RCC 7860 (cell line): ENCODE results near the gene PEG3.

Experiments used
- DNase-seq: peaks from one replicate; pipeline ENCODE4 v3.0.0-alpha.2; 2015; ENCODE audit warnings: low spot score
- FAIRE-seq: peaks from 2 replicates; lab custom pipeline; 2012; peaks lifted over from hg19 to GRCh38; lab: Jason Lieb, UNC

PEG3 gene

DNA sequence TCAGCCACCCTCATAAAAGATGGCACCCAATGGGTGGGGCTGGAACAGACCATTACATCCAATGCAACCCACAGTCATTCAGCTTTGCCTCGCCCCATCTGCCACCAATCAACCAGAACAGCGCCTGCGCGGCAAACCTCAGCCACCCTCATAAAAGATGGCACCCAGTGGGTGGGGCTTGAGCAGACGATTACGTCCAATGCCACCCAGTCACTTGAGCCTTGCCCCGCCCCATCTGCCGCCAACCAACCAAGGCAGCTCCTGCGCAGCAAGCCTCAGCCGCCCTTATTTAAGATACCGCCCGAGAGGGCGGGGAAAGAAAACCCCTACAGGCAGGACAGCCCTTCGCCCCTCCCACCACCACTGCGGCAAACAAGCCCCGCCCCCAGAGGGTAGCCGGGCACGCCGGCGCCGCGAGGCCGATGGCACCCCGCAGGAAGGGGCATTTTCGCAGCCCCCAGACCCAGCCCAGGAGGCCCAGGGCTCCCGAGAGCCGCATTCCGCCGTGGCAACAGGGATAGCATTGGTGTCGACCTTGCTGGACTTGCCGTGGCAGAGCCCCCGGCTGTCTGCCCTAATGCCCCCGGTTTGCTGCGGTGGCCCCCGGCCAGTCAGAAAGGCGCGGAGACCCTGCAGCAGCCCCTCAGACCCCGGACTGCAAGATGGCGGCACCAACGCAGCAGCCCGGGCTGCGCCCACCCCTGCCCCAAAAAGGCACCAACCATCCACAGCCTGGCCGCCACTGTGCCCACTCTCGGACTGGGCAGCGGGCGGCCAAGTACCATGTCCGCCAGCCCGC lies 675 bp downstream of the PEG3 start:
- no peak for DNase-seq
- no peak for FAIRE-seq

DNA sequence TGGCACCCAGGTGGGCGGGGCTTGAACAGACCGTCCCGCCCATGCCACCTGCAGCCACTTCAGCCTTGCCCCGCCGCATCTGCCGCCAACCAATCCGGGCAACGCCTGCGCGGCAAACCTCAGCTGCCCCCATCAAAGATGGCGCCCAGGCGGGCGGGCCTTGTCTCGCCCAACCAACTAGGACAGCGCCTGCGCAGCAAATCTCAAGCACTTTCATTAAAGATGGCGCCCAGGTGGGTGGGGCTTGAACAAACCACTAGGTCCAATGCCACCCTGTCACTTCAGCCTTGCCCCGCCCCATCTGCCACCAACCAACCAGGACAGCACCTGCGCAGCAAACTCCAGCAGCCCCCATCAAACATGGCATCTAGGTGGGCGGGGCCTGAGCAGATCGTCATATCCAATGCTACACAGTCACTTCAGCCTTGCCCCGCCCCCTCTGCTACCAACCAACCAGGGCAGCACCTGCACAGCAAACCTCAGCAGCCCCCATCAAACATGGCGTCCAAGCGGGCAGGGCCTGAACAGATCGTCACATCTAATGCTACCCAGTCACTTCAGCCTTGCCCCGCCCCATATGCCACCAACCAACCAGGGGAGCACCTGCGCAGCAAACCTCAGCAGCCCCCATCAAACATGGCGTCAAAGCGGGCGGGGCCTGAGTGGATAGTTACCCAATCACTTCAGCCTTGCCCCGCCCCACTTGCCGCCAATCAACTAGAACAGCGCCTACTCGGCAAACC lies 1.4 kb downstream of the PEG3 start:
- DNase-seq (no peak), FAIRE-seq (no peak)

DNA sequence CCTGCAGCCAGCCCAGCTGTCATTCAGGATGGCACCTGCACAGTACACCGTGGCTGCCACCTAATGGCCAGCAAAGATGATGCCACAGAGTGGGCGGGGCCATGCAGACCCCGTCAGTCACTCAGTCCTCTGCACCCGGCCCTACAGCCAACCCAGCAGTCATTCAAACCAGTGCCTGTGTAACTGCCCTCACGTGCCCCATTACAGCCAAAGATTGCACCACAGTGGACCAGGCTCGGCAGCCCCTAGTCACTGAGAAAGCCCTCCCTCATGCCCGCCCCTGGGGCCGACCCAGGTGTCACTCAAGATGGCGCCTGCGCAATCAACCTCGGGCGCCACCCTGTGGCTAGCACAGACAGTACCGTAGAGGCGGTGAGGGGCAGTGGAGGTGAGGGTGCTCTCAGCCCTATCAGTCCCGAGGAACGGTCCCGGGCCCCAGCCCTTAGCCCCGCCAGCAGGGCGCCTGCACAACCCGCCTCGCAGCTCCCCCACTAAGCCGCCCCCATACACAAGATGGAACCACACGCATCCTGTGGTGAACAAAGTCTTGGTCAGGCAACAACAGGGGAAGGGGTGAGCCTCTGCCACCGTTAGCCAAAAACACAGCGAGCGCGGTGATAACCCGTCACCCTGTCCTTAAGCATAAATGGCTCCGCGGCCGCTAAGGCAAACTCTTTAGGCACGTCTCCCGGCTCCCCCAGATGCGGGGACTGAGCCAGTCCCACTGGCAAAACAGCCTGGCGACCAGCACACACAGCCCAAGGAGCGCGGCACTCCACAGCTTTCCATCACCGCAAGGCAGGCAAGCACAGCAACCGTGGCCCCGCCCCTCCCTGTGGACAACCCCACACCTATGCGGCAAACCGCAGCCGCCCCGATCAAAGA lies 2.3 kb downstream of the PEG3 start:
- DNase-seq, result no peak
- FAIRE-seq, result no peak

DNA sequence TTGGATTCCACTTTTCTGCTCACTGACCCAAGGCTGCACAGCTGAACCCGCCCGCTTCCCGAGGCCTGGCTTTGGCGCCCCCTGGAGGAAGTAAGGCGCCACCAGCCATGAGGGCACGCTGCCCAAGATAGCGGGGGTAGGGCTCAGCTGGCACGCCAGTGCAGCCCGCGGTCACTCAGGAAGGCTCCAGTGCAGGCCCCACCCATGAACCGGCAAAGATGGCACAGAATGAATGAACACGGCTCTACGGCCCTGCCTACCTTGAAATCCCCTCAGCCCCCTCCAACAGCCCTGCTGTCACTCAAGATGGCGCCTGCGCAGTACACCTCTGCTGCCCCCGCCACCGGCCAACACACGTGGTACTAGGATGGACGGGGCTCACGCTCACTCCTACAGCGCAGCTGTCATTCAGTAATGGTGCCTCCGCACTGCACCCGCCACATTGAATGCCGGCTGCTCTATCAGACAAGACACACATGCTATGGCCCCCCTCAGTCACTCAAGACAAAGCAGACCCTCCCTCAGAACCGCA lies 3.0 kb downstream of the PEG3 start:
- FAIRE-seq (no peak), DNase-seq (no peak)

DNA sequence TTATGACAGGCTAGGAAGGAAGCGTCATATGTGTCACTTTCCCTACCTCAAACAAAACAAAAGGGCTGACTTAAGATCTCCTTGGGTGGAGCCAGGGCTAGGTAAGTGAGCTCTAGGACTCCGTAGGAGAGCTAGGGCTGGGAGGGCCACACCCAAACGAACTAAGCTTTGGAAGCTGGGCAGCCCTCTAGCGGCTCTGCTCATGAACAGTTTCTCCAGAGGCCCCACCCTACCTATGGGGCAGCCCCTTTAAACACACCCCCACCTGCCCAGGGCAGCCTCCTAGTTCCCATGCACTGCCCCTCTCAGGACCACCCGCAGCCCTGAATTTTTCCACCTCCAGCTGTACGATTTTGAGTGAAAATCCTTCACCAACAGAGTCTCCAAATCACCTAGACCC lies 3.5 kb downstream of the PEG3 start:
- DNase-seq, result no peak
- FAIRE-seq, result no peak

DNA sequence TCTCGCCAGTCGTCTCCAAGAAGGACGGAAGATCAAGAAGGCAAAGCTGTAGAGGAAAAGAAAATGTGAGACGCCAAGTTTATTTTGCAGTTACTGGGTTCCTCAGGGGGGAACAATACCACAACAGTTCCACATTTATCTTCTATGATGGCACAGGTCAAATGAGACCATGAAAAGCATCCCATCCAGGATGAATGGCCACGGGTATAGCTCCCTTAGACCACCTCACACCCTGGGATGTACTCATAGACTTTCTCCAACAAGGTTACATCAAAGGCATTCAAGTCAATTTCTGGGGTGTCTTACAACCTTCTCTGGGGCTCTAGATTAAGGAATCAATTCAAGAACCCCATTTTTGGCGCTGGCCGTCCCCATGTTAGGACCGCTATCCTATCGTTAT lies 4.5 kb downstream of the PEG3 start:
- FAIRE-seq, result no peak

DNA sequence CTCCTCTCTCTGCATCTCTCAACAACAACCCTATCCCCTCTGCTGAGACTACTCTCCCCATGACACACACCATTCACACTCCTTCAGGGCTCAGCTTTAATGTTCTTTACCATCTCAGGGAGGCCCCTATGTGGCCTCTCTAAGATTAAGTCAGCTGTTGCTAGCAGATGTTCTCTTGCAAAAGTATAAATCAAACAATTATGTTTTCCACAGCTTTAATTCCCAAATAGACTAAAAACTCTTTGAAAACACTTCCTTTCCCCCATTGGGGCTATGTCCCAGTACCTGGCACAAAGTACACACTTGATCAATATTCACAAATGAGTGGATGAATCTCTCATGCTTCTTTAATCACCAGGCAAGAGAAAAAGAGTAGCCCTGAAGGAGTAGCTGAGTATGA lies 5.1 kb downstream of the PEG3 start:
- no peak for FAIRE-seq
- no peak for DNase-seq

More for the DNA sequence above, 4.5 kb downstream of the PEG3 start:
- DNase-seq, result no peak

DNA sequence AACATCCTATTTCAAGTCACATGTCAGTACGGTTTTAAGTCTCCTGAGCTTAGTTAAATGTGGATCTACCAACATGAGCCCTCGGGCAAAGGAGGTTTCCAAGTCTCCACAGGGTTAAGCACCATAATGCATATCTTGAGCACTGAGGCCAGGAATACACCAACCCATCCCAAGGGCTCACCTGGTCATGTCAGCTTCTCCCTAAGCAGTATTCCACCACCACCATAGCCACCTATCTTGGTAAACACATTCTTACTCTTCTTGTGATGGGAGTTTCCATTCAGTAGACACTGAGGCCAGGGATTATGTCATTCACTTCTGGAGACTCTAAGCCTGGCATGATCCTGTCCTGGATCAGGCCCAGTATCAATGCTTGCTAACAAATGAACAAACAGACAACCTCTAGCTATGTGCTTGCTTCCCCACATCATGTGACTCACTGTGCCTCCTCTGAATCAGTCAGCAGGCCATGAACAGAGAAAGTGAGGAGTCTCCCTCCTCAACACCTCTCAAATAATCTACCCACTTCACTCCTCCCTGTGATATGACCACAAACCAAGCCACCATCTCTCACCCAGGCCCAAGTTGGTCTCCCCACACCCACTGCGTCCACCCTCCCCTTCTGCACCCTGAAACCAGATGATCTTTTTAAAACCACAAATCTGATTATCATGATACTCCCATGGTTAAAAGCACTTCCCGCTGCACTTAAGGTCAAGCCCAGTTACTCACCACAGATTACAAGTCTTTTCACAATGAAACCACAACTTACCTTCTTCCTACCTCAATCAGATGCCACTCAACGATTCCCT lies 5.8 kb downstream of the PEG3 start:
- DNase-seq (no peak), FAIRE-seq (no peak)

DNA sequence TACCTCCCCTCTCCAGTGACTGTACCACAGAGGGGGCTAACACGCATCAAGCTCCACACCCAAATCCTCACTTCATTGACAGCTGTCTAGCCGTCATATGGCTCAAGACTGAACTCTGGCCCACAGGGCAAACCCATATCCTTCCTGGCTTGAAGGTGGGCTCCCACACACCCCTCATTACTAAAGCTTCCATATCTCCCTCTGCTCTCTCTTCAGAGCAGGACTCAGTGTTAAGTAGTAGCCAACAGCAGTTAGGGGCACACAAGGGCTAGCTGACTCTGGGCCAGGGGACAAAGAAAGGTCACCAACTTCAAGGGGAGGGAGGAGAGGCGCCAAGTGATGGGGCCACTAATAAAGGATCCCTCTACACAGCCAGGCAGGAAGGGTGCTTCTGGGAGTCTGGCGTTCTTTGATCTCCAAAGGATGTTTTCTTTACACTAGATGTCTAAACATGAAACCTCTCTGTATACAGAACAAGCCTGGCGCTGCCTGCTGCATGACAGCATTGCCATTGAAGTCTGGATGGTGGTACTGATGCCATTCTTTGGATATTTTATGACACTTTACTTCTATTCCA lies 8.1 kb downstream of the PEG3 start:
- no peak for FAIRE-seq
- no peak for DNase-seq

DNA sequence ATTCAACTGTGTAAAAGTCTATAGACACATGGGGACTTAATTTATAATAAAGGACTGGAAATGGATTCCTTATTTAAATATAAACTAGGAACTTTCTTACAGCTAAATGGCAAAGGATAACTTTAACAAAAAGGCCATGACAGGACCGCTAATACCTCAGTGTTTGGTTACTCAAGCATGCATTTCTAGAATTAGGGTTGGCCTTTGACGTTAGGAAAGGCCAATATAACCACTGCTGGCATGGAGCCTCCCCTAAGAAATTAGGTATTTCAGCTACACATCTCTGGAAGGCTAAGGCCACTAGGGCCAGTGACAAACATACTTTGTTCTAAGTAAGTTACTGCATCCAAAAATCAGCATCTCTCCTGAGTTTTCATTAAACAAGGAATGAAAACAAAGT lies 9.3 kb downstream of the PEG3 start:
- FAIRE-seq, result no peak
- DNase-seq, result no peak

DNA sequence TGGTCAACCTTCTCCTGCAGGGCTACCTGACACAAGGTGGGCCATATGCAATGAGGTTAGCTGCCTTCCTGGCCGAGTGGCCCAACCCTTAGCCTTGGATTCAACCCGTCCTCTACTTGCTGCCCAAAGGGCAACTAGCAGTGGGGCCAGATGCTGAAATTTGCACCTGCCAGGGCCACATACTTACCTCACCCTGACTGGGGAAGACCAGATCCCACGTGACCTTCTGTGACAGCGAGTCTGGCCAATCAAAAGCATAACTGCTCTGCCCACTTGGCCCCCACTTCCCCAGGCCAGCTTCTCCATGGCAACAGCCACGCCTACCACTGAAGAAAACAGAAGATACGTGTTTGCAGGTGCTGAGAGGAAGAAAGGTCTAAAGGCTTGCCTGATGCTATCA lies 10.9 kb downstream of the PEG3 start:
- DNase-seq, result no peak
- no peak for FAIRE-seq

DNA sequence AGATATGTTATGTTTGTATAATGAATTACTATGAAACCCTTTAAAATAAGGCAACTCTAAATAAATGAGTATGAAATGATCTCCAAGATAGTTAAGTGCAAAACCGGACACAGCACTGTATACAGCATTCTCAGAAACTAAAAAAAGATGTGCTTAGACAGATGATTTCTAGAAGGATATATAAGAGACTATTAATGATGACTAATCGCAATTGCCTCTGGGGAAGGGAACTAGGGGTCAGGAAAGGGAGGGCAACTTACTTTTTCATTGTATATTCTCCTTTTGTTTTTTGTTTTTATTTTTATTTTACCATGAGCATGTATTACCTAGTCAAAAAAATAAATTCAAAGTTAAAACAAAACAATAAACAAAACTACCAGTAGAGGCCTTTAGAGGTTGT lies 12.8 kb downstream of the PEG3 start:
- FAIRE-seq, result no peak
- no peak for DNase-seq

DNA sequence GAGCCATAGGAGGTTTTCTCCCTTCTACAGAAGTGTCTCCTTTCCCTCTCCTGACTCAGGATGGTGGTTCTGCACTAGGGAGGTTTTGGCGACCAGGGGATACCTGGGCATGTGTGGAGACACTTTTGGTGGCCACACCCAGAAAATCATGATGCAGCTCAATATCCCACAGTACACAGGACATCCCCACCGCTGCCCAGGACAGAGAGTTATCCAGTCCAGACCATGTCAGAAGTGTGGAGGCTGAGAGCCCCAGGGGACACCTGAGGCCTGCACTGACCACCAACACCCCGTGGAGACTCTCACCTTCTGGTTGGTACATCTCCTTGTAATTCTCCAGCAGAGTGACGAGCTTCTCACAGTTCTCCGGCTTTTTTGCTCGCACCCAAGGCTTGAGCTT lies 16.6 kb downstream of the PEG3 start:
- FAIRE-seq (no peak), DNase-seq (no peak)

DNA sequence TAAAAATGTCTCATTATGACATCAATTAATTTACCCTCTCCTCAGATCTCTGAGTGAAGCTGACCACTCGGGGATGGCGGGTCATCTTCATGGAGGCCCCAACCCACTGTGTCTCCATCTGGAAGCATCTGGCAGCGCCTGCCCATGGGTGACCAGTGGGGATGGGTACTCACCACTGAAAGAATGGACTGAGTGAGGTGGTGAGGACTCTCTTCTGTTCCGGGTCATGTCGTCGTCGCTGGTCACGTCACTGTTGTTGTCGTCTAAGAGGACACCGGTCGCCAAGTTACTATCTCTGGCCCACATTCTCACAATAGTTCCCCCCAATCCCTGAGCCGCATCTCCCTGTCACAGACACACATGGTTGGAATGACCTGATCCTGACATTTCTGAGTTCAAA lies 17.1 kb downstream of the PEG3 start:
- no peak for FAIRE-seq
- no peak for DNase-seq

DNA sequence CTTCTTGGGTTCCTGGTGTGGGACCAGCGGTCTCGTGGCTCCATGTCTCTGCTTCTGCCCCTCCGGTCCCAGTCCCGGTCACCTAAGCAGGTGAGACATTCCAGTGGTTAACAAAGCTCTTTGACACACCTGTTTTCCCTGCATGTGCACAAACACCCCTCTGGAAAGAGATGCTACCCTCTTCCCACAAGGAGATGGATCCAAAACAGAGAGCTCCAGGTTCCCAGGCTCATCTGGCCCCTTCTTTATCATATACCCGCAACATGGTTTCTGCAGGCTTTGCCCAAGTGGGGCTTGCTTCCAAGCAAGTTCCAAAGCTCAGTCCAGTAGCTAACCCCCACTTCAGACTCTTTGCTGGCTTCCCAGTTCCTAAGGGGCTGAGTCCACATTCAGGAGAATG lies 17.8 kb downstream of the PEG3 start:
- FAIRE-seq (no peak), DNase-seq (no peak)

DNA sequence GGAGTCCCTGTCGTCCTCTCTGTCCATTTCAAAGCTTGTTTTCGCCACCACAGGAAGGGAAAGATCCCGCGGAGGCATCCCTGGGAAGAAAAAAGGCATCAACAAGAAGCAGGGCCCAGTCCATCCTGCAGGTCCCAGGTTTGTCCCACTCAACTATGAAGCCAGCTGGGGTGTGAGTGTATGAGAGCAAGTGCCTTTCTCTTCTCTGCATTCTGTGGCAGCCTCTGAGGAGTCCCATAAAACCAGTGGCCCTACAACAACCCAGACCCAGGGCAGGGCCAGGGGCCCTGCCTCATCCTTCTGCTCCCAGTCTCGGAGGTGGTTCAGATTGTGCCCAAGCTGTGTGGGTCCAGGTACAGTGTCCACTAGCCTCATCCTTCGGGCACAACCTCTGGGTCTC lies 18.9 kb downstream of the PEG3 start:
- FAIRE-seq (no peak), DNase-seq (no peak)

DNA sequence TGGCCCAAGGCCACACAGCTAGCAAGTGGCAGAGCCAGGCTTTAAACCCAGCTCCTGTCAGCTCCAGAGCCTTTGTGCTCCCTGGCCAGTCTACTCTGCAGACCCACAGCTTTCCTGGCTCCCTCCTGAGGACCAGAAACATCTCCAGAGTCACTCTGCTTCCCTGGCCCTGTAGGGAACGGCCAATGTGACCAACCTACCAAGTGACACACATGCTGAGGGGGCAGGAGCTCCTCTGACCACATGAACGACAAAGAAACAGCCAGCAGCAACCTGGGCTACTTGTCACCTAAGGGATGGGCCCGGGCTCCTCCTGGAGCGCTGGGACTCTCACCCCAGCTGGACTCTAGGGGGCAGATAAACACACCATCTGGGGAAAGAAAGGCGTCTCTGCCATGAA lies 19.3 kb downstream of the PEG3 start:
- DNase-seq (no peak), FAIRE-seq (no peak)

DNA sequence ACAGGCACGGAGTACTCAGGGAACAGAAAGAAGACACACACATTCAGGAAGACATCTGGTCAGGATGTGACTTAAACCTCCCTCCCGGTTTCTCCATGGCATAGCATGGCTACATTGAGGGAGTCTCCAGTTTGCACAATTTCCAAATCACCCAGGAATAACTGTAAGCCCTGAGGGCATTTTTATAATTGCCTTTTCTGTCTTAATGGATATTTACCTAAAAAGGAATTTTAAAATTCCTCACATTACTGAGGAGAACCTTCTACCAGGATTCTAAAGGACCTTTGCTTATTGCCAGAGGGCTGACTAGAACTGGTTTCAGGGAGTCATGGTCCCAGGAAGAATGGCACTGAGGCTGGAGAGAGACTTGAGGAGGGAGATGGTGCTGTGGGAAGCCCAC lies 21.4 kb downstream of the PEG3 start:
- FAIRE-seq, result no peak

DNA sequence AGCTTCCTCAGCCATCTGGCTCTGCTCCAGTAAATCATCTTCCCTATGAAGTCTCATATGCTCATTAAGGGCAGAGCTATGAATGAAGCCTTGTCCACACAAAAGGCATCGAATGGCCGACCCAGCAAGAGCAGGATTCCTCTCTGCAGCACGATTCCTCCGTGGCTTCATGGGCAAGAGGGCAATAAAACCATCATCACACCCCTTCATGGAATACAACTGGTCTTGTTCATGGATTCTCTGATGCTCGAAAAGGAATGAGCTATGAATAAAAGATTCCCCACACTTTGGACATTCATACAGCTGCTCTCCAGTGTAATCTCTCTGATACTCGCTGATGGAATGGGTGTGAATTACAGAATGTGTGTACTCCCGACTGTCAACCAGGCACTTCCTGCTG lies 25.9 kb downstream of the PEG3 start:
- DNase-seq (no peak), FAIRE-seq (no peak)

More for the DNA sequence above, 21.4 kb downstream of the PEG3 start:
- no peak for DNase-seq

DNA sequence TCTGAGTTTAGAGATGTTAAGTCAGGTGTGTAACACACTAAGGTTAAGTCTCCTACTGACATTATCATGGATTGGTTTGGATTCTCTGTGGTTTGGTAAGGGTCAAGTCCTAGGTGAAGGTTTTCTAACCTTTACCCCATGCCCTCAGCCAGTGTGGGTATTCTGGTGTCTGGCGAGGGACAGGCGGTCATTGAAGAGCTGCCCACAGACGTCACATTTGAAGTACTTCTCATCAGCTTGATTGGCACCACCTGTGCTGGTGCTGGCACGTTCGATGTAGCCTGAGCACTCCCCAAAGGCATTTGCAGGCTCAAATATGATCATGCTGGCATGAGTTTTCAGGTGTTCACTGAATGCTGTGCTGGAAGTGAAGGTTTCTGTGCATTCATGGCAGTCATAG lies 27.0 kb downstream of the PEG3 start:
- no peak for FAIRE-seq

More for the DNA sequence above, 27.0 kb downstream of the PEG3 start:
- no peak for DNase-seq
